ENCODE data around the gene TMEM132D. TPM values are rescaled to one million over a fixed set of nuclear protein-coding genes. Genes with fewer than 3 reads are reported as not detected.

The TMEM132D gene
- total RNA-seq, 2 donors from 2014 or later, result not detected

DNA sequence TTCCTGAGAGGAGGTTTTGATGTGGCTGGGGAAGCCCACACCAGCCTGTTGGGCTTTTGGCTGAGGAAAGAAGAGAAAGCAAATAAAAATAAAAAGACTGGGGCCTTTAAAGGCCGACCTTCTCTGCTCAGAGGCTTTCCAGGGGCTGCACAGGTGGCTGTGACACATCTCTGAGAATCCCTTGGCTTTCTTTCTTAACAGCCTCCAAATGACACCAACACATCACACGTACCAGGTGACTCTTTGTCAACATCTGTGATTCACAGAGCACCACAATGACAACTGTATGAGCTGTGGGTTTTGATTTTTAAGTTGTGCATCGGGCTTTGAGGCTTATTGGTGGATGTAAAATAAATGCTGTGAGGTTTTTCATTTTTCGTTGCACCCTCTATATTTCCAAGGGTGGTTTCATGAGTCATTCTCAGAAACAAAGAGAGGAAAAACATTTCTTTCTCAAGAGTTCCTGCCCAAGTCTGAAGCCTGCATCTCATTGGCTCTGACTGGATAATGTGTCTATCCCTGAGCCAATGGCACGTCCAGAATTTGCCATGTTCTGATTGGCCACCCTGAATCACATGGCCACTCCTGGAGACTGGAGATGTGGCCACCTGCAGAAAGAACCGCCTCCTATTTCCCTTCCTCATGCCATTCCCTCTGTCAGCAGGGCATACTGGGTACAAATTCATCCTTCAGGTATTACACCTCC, 701.6 kb downstream of the TMEM132D start:
- H3K36me3 ChIP-seq, result no peaks in the 10 kb centered on the region

DNA sequence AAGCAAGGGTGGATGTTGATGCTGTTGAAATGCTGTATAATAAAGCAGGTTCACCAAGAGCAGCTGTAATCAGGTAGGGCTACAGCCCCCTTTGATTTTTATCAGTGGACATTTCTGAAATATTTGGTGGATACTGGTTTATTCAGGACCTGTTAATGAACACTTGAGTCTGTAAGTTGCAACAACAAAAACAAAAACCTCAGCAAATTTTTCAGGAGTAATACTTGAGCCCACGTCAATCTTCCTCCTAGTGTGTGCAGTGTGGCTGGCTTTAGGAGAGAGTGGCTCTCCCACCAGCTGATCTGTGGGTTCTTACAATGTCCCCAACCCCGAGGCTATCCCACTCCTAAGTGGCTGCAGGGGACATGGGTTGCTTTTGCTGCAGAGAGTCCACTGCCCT, 702.8 kb downstream of the TMEM132D start:
- no peak overlapping the region for H3K27ac ChIP-seq
- no peaks in the 10 kb centered on the region for H3K27me3 ChIP-seq
- TF ChIP-seq, protein P1, sequence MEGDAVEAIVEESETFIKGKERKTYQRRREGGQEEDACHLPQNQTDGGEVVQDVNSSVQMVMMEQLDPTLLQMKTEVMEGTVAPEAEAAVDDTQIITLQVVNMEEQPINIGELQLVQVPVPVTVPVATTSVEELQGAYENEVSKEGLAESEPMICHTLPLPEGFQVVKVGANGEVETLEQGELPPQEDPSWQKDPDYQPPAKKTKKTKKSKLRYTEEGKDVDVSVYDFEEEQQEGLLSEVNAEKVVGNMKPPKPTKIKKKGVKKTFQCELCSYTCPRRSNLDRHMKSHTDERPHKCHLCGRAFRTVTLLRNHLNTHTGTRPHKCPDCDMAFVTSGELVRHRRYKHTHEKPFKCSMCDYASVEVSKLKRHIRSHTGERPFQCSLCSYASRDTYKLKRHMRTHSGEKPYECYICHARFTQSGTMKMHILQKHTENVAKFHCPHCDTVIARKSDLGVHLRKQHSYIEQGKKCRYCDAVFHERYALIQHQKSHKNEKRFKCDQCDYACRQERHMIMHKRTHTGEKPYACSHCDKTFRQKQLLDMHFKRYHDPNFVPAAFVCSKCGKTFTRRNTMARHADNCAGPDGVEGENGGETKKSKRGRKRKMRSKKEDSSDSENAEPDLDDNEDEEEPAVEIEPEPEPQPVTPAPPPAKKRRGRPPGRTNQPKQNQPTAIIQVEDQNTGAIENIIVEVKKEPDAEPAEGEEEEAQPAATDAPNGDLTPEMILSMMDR (IDR thresholded peaks at IDR 0.05), result no peak
- no peak for DNase-seq (ENCODE audit: low spot score)
- H3K4me1 ChIP-seq, result no peaks in the 10 kb centered on the region
- H3K4me3 ChIP-seq, result no peak overlapping the region
- H3K9me3 ChIP-seq, result peaks cover 0 to 3% of the 10 kb centered on the region in 2 donors
- H3K36me3 ChIP-seq, result no peaks in the 10 kb centered on the region

More for the DNA sequence above, 701.6 kb downstream of the TMEM132D start:
- Histone ChIP-seq H3K27me3 (no peaks in the 10 kb centered on the region), H3K27ac (no peak overlapping the region), H3K9me3 (peaks cover 0 to 3% of the 10 kb centered on the region in 2 donors), H3K4me3 (no peak overlapping the region), H3K4me1 (no peaks in the 10 kb centered on the region)
- TF ChIP-seq, protein P1 (IDR thresholded peaks at IDR 0.05), result no peak
- no peak for DNase-seq (ENCODE audit: low spot score)

DNA sequence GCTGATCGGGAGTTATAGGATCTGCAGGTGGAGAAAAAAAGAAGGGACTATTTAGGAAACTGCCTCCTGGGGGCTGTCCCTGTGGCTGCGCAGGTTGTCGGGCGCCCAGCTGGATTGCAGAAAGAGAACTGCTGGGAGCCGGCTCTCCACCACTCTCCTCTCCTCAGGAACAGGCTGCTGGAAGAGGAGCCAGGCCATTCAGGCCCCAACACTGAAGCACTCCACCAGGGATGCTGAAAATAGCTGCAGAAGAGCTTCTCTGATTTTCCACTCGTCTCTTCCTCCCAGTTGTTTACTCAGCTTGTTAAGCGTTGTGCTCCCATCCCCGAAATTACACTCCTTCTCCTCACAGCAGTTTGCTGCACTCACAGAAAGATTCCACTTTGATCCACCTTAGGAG, 703.2 kb downstream of the TMEM132D start:
- peaks cover 0 to 3% of the 10 kb centered on the region in 2 donors for H3K9me3 ChIP-seq
- no peak for DNase-seq (ENCODE audit: low spot score)
- no peaks in the 10 kb centered on the region for H3K27me3 ChIP-seq
- H3K36me3 ChIP-seq, result no peaks in the 10 kb centered on the region
- no peaks in the 10 kb centered on the region for H3K4me1 ChIP-seq
- no peak overlapping the region for H3K27ac ChIP-seq
- no peak overlapping the region for H3K4me3 ChIP-seq
- TF ChIP-seq, protein P1 (IDR thresholded peaks at IDR 0.05), result no peak

DNA sequence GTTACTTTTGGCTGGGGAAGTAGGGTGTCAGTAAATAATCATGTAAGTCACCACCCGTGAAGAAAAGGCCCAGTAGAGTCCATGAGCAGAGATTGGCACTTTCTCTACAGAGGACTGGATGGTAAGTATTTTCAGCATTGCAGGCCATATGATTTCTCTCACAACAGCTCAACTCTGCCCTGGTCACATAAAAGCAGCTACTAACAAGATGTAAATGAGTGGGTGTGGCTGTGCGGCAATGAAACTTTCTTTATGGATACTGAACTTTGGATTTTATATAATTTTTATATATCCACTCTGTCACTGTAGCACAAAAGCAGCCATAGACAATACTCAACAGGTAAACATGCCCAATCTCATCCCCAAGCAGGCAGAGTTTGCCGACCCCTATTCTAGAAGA, 706.9 kb downstream of the TMEM132D start:
- Histone ChIP-seq H3K4me1 (no peaks in the 10 kb centered on the region), H3K27ac (no peak overlapping the region), H3K27me3 (no peaks in the 10 kb centered on the region), H3K4me3 (no peak overlapping the region), H3K9me3 (peaks cover 0 to 12% of the 10 kb centered on the region in 2 donors), H3K36me3 (no peaks in the 10 kb centered on the region)
- no peak for DNase-seq (ENCODE audit: low spot score)
- TF ChIP-seq, protein P1 (IDR thresholded peaks at IDR 0.05), result no peak

DNA sequence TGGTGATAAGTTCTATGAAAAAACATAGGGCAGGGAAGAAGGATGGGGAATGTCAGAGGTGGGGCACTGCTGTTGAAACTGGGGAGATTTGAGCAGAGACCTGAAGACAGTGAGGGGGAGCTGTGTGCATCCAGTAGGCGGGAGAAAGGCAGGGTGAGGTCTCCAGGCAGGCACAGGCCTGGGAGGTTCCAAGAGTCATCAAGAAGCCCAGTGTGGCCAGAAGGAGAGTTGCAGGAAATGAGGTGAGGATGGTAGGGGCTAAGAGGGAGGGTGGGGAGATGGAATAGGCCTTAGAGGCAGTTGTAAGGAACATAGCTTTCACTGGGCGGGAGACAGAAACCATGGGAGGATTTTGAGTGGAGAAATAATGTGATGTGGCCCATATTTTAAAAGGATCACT, 708.7 kb downstream of the TMEM132D start:
- Histone ChIP-seq H3K4me3 (no peak overlapping the region), H3K9me3 (peaks cover 0 to 12% of the 10 kb centered on the region in 2 donors), H3K27ac (no peak overlapping the region), H3K27me3 (no peaks in the 10 kb centered on the region), H3K4me1 (no peaks in the 10 kb centered on the region), H3K36me3 (no peaks in the 10 kb centered on the region)
- no peak for DNase-seq (ENCODE audit: low spot score)
- TF ChIP-seq, protein P1 (IDR thresholded peaks at IDR 0.05), result no peak
